Ishikawa (cell line): ENCODE measurements around the gene PADI2.

Source experiments
- CREB1 ChIP-seq: IDR thresholded peaks from 2 replicates; pipeline ENCODE4 v1.6.1; 2012; ENCODE audit warnings: low read depth
- EP300 ChIP-seq: IDR thresholded peaks from 2 replicates; pipeline ENCODE4 v1.6.1; 2012; ENCODE audit warnings: borderline replicate concordance
- FOXM1 ChIP-seq: IDR thresholded peaks from 2 replicates; pipeline ENCODE4 v1.6.1; 2012; ENCODE audit warnings: low read depth, borderline replicate concordance
- RAD21 ChIP-seq: IDR thresholded peaks from 2 replicates; pipeline ENCODE4 v1.6.1; 2012; ENCODE audit warnings: low read depth
- TEAD4 ChIP-seq: IDR thresholded peaks from 2 replicates; pipeline ENCODE4 v1.6.1; 2012
- YY1 ChIP-seq: IDR thresholded peaks from 2 replicates; pipeline ENCODE4 v1.6.1; 2012; ENCODE audit warnings: low read depth

GRCh38 chr1:17168091-17168876 is 49.0 kb upstream of the PADI2 start:
- TF ChIP-seq YY1 = peak; percentile 43; the same call in 1 of the 2 replicates
- TF ChIP-seq EP300 = peak; percentile 68; the same call in 1 of the 2 replicates
- TF ChIP-seq CREB1 = 0 out of 2 replicates have a peak, but pooled peaks have one; percentile 1
- no peak; the same call in 1 of the 2 replicates for TF ChIP-seq RAD21
- TF ChIP-seq FOXM1 = peak; percentile 67; the same call in 1 of the 2 replicates
- TF ChIP-seq TEAD4 = peak; percentile 51
